NCI-H748 (cell line): ENCODE measurements around the gene SLC2A9.
A peak's percentile ranks its signal among the peaks of the same experiment; 100 is the strongest.
"Not testable (repeated sequence)": the region's sequence is repeated elsewhere in the genome, so short reads cannot be mapped to it uniquely, and the experiment has no call there.

ENCODE experiments used
- DNase-seq: peaks from one replicate; lab custom pipeline; 2025; ENCODE audit not compliant: unreplicated experiment; lab: John Stamatoyannopoulos, UW

SLC2A9 gene

DNA sequence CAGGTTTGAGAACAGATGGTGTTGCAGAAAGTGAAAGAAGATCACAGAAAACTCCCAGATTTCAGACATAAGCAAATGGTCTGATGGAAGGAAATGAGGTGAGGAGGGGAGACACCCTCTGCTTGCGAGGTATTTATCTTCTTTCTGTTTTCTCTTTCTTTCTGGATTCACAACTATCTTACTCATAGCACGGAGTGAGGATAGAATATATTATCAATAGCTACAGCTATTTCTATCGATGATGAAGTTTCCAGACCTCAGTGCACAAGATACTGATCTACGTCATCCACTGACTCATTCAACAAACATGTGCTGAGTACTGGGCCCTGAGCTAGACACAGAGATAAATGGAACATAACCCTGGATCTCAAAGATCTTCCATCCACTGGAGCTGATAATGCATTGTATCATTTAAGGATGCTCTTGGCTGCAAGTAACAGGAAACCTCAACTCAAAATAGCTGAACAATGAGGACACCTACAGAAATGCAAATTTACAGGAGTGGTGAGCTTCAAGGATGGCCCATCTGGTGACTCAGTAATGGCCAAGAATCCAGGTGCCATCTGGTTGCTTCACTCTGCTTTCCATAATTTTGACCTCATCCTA lies 21.2 kb downstream of the SLC2A9 start:
- no peak for DNase-seq

DNA sequence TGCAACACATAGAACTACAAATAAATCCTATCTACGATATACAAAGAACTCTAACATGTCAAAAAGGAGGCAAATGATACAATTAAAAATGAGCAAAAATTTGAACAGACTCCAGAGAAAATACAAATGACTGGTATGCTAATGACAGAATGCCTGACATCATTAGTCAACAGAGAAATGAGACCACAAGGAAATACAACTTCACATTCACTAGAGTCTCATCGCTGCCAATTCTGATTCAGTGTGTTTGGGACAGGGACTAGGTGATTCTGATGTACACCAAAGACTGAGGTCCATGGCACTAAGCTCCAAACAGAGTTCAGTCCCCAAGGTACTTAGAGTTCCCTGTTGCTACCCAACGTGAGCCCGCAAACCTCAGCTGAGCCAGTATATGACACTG lies 23.4 kb downstream of the SLC2A9 start:
- no peak for DNase-seq

- no peak for DNase-seq
Measured at GRCh38 chr4:9996319-9997110, 24.8 kb downstream of the SLC2A9 start.

DNA sequence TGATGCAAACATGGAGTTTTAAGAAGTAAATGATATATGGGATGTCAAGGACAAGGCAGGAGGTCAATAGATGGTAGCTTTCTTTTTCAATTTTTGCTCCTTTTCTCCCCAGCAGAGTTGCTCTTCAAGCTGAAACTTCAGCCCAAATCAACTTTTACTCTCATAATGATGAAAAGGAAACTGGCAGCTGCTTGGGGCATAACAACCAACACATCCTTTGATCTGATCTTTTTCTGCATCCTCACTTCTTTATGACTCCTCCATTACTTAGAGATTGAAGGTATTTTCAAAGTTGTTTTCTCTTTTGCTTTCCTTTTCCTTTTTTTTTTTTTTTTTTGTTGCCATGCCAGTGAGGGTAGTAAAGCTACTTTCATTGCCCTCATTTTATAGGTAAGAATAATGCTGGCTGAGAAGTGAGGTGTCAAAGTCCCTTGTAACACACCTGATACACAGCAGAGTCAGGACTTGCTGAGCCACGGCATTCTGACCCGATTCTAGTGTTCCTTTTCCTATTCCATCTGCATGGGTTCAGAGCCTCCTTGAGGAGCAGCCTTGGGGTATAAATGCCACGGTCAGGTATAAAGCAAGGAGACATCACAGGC lies 26.9 kb downstream of the SLC2A9 start:
- DNase-seq, result no peak

GRCh38 chr4:9989918-9990635 lies 31.2 kb downstream of the SLC2A9 start:
- DNase-seq, result no peak

DNA sequence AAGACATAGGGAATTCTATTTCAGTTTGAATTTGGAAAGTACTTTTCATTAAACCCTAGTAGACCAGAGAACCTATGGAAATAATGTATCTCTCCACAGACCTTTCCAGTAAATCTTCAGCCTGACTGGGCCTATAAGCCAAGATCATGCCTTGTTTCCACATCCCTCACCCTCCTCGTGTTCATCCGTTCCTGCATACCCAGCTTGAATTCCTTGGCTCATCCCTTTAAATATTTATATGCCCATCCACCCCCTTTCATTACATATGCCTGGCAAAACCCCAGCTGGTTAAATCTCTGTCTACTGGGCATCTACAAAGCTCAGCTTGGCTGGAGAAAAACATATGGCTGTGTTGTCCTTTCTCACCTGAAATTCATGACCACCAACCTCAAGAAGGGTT lies 32.4 kb downstream of the SLC2A9 start:
- no peak for DNase-seq

DNA sequence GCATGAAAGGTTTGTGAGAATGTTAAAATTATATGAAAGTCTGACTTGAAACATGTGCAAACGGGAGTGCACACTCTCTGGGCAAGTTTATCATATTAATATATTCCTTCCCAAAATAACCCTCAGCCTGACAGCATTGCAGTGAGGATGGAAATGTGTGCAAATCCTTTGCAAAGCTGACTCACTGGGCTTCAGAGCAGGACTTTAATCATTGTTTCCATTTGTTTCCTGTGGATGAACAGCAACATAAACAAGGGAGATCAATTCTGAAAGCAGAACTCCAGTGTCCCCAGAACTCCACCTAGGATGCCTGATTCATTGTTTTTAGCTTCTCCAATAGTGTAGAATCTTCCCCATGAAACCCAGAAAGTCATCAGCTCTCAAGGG lies 32.9 kb downstream of the SLC2A9 start:
- no peak for DNase-seq

DNA sequence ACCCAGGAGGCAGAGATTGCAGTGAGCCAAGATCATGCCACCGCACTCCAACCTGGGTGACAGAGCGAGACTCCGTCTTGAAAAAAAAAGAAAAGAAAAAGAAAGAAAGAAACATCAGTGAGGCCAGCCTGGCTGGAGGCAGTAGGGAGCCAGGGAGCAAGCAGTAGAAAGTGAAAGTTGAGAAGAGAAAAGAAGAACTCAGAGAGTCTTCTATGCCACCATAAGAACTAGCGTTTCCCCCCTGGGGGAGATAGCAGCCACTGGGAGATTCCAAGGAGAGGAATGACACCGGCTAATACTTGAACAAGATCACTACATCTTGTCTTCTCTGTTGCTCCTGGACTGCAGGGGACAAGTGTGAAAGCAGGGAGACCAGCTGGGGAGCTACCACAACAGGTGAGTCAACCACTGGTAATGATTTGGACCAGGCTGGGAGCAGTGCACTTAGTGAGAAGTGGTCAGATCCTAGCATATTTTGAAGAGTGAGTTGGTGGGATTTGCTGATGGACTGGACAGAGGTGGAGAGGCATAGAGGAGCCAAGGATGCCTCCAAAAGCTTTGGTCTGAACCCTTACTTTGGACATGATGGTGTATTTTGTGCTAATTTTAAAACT lies 33.4 kb downstream of the SLC2A9 start:
- no peak for DNase-seq

DNA sequence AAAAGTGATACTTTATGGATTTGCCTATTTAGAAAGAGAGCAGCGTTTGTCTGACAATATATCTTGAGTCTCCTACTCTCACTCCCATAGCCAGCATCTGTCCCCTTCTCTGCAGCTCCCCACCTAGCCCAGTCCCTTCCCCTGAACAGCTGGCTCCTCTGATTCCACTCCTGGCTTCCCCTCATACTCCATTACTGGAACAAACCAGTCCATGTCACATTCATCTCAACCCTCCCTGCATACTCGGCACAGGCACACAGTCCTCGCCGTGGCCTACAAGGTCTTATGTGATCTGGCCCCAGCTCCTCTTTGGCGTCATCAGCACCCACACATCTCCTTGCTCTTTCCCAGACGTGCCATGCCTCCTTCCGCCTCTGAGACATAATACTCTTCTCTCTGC lies 36.7 kb downstream of the SLC2A9 start:
- no peak for DNase-seq

GRCh38 chr4:9983211-9983610 lies 38.1 kb downstream of the SLC2A9 start:
- no peak for DNase-seq

GRCh38 chr4:9981899-9982298 lies 39.4 kb downstream of the SLC2A9 start:
- not testable (repeated sequence) for DNase-seq

DNA sequence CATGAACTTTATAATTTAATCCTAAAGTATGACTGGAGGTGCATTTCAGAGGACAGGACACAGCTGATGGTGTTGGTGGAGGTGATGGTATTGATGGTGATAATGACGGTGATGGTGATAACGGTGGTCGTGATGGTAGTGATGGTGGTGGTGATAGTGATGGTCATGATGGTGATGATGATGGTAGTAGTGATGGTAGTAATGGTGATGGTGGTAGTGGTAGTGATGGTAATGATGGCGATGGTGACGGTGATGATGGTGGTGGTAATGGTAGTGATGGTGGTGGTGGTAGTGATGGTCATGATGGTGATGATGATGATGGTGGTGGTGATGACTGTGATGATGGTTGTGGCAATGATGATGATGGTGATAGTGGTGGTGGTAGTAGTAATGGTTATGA lies 40.4 kb downstream of the SLC2A9 start:
- DNase-seq, result no peak

GRCh38 chr4:9979101-9979701 lies 42.1 kb downstream of the SLC2A9 start:
- DNase-seq, result peak; percentile 71

DNA sequence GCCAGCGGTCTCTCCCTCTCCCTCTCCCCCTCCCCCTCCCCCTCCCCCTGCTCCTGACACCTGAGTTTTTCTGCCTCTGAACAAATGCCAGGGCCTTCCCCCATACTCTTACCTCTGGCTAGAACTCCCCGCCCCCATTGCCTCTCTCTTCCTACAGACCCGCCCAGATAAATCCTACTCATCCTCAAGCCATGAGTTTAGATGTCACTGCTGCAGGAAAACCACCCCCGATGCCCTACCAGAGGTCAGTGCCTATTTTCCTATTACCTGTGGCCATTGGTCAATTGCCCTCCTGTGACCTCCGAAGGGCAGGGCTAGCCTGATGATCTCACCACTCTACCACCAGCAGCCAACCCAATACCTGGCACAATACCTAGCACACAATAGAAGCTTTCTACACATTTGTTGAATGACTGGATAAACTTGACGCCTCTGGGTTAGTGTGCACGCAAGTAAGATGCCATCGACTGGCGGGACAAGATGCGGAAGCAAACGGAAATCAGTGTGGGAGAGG lies 43.7 kb downstream of the SLC2A9 start:
- no peak for DNase-seq

- DNase-seq, result no peak
Measured at GRCh38 chr4:9976781-9977180, 44.5 kb downstream of the SLC2A9 start.

DNA sequence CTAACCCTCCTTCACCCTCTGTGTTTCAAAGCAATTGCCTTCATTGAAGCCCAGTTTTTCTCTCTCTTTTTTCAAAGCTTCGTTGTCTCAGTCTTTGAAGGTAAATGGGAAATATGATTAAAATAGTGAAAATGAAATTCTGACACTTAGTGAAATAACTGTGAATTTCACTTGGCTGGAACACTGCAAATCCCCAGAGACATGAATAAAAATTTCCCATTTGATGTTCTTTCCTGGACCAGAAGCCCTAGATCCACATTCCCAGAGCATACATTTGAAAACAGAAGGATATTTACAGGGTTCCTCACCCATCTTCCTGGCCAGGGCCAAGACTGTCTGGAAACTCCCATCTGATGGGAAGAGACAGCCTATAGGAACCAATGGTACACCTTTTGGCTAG lies 45.0 kb downstream of the SLC2A9 start:
- DNase-seq, result no peak

GRCh38 chr4:9971711-9972110 lies 49.6 kb downstream of the SLC2A9 start:
- peak; percentile 85 for DNase-seq

DNA sequence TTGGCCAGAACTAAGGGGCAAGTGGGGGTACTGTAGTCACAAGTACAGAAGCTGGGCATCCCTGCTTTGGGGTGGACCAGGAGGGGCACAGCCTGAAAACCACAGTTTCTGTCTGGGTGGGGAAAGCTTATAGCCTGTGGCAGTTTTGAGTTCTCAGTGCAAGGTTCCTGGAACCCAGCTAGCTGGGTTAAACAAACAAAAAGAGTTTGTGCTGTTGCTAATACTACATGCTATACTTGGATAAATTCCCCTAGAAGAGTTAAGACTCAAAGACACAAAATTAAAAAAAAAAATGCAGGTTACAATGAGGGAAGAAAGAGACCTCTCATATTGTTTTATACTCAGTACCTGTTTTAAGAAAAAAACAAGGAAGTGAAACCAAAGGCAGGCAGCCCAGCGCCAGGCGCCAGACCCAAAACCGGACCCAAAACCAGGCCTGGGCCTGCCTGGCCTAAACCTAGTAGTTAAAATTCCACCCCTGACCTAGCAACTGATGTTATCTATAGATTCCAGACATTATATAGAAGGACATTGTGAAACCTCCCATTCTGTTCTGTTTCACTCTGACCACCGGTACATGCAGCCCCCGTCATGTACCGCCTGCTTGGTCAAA lies 50.8 kb downstream of the SLC2A9 start:
- no peak for DNase-seq

- no peak for DNase-seq
Measured at GRCh38 chr4:9969526-9970398, 51.5 kb downstream of the SLC2A9 start.
